Mesenchymal stem cell (in vitro differentiated cells and primary cell): ENCODE measurements around the gene SGK1.
"Not testable (repeated sequence)": the region's sequence is repeated elsewhere in the genome, so short reads cannot be mapped to it uniquely, and the experiment has no call there.

Source experiments
- DNase-seq: peaks from one replicate; pipeline ENCODE4 v3.0.0-alpha.2; 2013
- H2AFZ ChIP-seq: one replicate; pipeline ENCODE4 v1.6.1; 2013; ENCODE audit warnings: low read depth, mild to moderate bottlenecking, control low read depth, inconsistent platforms, low read length, moderate library complexity
- H2AK5ac ChIP-seq: 2 replicates; pipeline ENCODE4 v1.6.1; 2013; ENCODE audit warnings: low read length, moderate library complexity, mild to moderate bottlenecking, inconsistent platforms; ENCODE audit not compliant: severe bottlenecking
- H2BK120ac ChIP-seq: one replicate; pipeline ENCODE4 v1.6.1; 2013; ENCODE audit warnings: low read depth, mild to moderate bottlenecking, inconsistent platforms, low read length, moderate library complexity
- H2BK12ac ChIP-seq, 2 experiments: one replicate each; pipeline ENCODE4 v1.6.1; 2013; ENCODE audit warnings: inconsistent platforms in 2 of 2, low read length in 2 of 2, mild to moderate bottlenecking in 2 of 2, moderate library complexity in 2 of 2, control low read depth in 1 of 2
- H2BK15ac ChIP-seq: one replicate; pipeline ENCODE4 v1.6.1; 2013; ENCODE audit warnings: mild to moderate bottlenecking, low read depth, inconsistent platforms; ENCODE audit not compliant: poor library complexity, severe bottlenecking
- H2BK5ac ChIP-seq: 2 replicates; pipeline ENCODE4 v1.6.1; 2013; ENCODE audit warnings: low read depth, mild to moderate bottlenecking, low read length, control low read depth, inconsistent platforms; ENCODE audit not compliant: poor library complexity, severe bottlenecking
- H3K14ac ChIP-seq, 2 experiments: one replicate each; pipeline ENCODE4 v1.6.1; 2013; ENCODE audit warnings: inconsistent platforms in 2 of 2, low read length in 2 of 2, control low read depth in 1 of 2, mild to moderate bottlenecking in 1 of 2, moderate library complexity in 1 of 2
- H3K18ac ChIP-seq, 2 experiments: one replicate each; pipeline ENCODE4 v1.6.1; 2013; ENCODE audit warnings: inconsistent platforms in 2 of 2, low read length in 2 of 2, control low read depth in 1 of 2, low read depth in 1 of 2, mild to moderate bottlenecking in 1 of 2
- H3K23ac ChIP-seq, 2 experiments: one replicate each; pipeline ENCODE4 v1.6.1; 2013; ENCODE audit warnings: inconsistent platforms in 2 of 2, low read length in 2 of 2, mild to moderate bottlenecking in 2 of 2, moderate library complexity in 2 of 2, control low read depth in 1 of 2
- H3K27ac ChIP-seq: 2 replicates; pipeline ENCODE4 v1.5.1; 2013; ENCODE audit warnings: mild to moderate bottlenecking, moderate library complexity, low read length, control low read depth, inconsistent platforms; ENCODE audit not compliant: poor library complexity, severe bottlenecking
- H3K27me3 ChIP-seq, 2 experiments: 2 replicates each; pipeline versions ENCODE4 v1.6.1 to v1.7.0; 2013; ENCODE audit warnings: low read length in 2 of 2, mild to moderate bottlenecking in 2 of 2, moderate library complexity in 2 of 2, control low read depth in 1 of 2, inconsistent platforms in 1 of 2; ENCODE audit not compliant: control insufficient read depth in 1 of 2, insufficient read depth in 1 of 2
- H3K36me3 ChIP-seq, 2 experiments: 2 replicates each; pipeline versions ENCODE4 v1.6.1 to v1.7.0; 2013; ENCODE audit warnings: low read length in 2 of 2, control low read depth in 1 of 2, inconsistent platforms in 1 of 2, low read depth in 1 of 2, mild to moderate bottlenecking in 1 of 2; ENCODE audit not compliant: insufficient read depth in 2 of 2, control insufficient read depth in 1 of 2
- H3K4ac ChIP-seq, 2 experiments: one replicate each; pipeline ENCODE4 v1.6.1; 2013; ENCODE audit warnings: inconsistent platforms in 2 of 2, low read length in 2 of 2, mild to moderate bottlenecking in 2 of 2, moderate library complexity in 2 of 2, control low read depth in 1 of 2, low read depth in 1 of 2
- H3K4me1 ChIP-seq: 2 replicates; pipeline ENCODE4 v1.6.1; 2013; ENCODE audit warnings: low read depth, low read length, control low read depth; ENCODE audit not compliant: control insufficient read depth, insufficient read depth
- H3K4me2 ChIP-seq: 2 replicates; pipeline ENCODE4 v1.6.1; 2013; ENCODE audit warnings: low read length, mild to moderate bottlenecking, inconsistent platforms; ENCODE audit not compliant: poor library complexity, severe bottlenecking
- H3K4me3 ChIP-seq, 2 experiments: 2 replicates each; pipeline versions ENCODE4 v1.5.1 to v1.7.0; 2013; ENCODE audit warnings: low read length in 2 of 2, mild to moderate bottlenecking in 2 of 2, control low read depth in 1 of 2, low read depth in 1 of 2; ENCODE audit not compliant: insufficient read depth in 1 of 2
- H3K79me1 ChIP-seq: replicated peaks from 2 replicates; pipeline ENCODE4 v1.6.1; 2013; ENCODE audit warnings: mild to moderate bottlenecking, control low read depth, low read length, inconsistent platforms; ENCODE audit not compliant: poor library complexity, severe bottlenecking
- H3K9ac ChIP-seq: 2 replicates; pipeline ENCODE4 v1.7.0; 2013; ENCODE audit warnings: mild to moderate bottlenecking, low read length, moderate library complexity
- H3K9me3 ChIP-seq: 2 replicates; pipeline ENCODE4 v1.7.0; 2013; ENCODE audit warnings: mild to moderate bottlenecking, low read length; ENCODE audit not compliant: control insufficient read depth
- H4K8ac ChIP-seq: one replicate; pipeline ENCODE4 v1.6.1; 2013; ENCODE audit warnings: inconsistent platforms, mild to moderate bottlenecking, low read length, moderate library complexity
- H4K91ac ChIP-seq: one replicate; pipeline ENCODE4 v1.6.1; 2013; ENCODE audit warnings: mild to moderate bottlenecking, low read length, inconsistent platforms
- WGBS: methylation state at CpG from one replicate; pipeline ENCODE4 v1.1.7; 2013; ENCODE audit warnings: mixed read lengths; 5-methylcytosine and 5-hydroxymethylcytosine counted together

Gene SGK1

DNA sequence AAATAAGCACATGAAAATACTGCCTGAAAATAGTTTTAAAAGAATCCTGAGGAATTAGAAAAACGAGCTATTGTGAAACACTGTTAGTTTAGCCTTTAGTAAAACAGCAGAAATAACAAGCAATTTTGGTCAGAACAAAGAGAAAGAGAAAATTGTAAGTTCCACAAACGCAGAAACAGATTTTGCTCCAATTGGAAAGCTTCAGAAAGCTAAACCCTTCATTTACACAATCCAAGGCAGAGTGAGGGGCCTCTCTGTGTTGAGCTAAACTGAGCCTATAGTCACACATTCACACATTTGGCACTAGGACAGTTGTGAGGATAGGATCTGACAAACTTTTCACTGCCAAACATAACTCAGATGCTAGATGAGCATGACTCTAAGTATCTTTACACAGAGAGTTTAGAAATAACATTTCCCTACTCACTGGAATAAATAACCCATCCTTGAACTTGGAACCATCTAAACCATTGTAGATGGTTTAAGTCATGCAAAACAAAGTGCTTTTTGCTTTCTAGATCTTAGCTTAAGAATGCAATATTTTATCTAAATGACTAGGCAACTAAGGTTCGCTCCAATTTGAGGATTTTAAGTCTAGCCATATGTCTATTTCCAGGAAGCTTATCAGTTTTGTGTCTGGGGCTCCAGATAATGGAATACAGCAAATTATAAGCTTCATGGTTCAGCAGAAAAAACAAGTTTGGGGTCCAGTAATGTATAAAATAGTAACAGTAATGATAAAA lies 122.6 kb downstream of the SGK1 start:
- H3K18ac ChIP-seq = no peak overlapping the region
- no peak overlapping the region for H3K14ac ChIP-seq
- no peaks in the 10 kb centered on the region for H3K79me1 ChIP-seq
- peak overlapping the region in 1 of 2 experiments; percentile 32 for H3K4me3 ChIP-seq
- H3K4ac ChIP-seq = no peak overlapping the region
- no peak overlapping the region for H2BK15ac ChIP-seq
- DNase-seq = peak; percentile 22
- no peak overlapping the region for H3K27ac ChIP-seq
- H3K9me3 ChIP-seq = no peaks in the 10 kb centered on the region
- H4K91ac ChIP-seq = no peak overlapping the region
- no peaks in the 10 kb centered on the region for H3K27me3 ChIP-seq
- H2BK120ac ChIP-seq = no peak overlapping the region
- H2AK5ac ChIP-seq = no peak overlapping the region
- H4K8ac ChIP-seq = no peak overlapping the region
- no peaks in the 10 kb centered on the region for H3K36me3 ChIP-seq
- H3K23ac ChIP-seq = no peak overlapping the region
- no peaks in the 10 kb centered on the region for H3K4me1 ChIP-seq
- no peak overlapping the region for H2AFZ ChIP-seq
- H3K4me2 ChIP-seq = no peak overlapping the region
- H2BK12ac ChIP-seq = no peak overlapping the region
- peak overlapping the region; percentile 77 for H3K9ac ChIP-seq
- H2BK5ac ChIP-seq = no peak overlapping the region
- WGBS = 79% methylated on average over 2 of the region's 3 CpGs

GRCh38 chr6:134193536-134194498 lies 124.1 kb downstream of the SGK1 start:
- Histone ChIP-seq H3K27ac (no peak overlapping the region), H2BK5ac (no peak overlapping the region), H3K9ac (no peak overlapping the region), H3K4me1 (no peaks in the 10 kb centered on the region), H3K23ac (no peak overlapping the region), H3K18ac (no peak overlapping the region), H4K91ac (no peak overlapping the region), H3K79me1 (no peaks in the 10 kb centered on the region), H3K9me3 (no peaks in the 10 kb centered on the region), H3K27me3 (no peaks in the 10 kb centered on the region), H3K36me3 (no peaks in the 10 kb centered on the region), H2AFZ (no peak overlapping the region), H3K4ac (no peak overlapping the region), H2BK120ac (no peak overlapping the region), H2BK12ac (no peak overlapping the region), H3K14ac (no peak overlapping the region), H4K8ac (no peak overlapping the region), H2BK15ac (no peak overlapping the region), H3K4me3 (no peak overlapping the region), H2AK5ac (no peak overlapping the region), H3K4me2 (no peak overlapping the region)
- 81% methylated on average over 4 of the region's 6 CpGs for WGBS
- no peak for DNase-seq

- not testable (repeated sequence) for H2BK5ac ChIP-seq, H3K4me1 ChIP-seq, H3K4me2 ChIP-seq, H4K91ac ChIP-seq, H3K18ac ChIP-seq, H3K27ac ChIP-seq, H4K8ac ChIP-seq, H3K79me1 ChIP-seq, H2AFZ ChIP-seq, H2BK120ac ChIP-seq, H3K27me3 ChIP-seq, H3K36me3 ChIP-seq, H3K4ac ChIP-seq, H3K14ac ChIP-seq, H3K23ac ChIP-seq, H3K9me3 ChIP-seq, H2BK12ac ChIP-seq, DNase-seq, H3K4me3 ChIP-seq, H3K9ac ChIP-seq, H2BK15ac ChIP-seq, H2AK5ac ChIP-seq
- 85% methylated on average over 8 of the region's 8 CpGs for WGBS
Measured at GRCh38 chr6:134192609-134193008, 125.3 kb downstream of the SGK1 start.

DNA sequence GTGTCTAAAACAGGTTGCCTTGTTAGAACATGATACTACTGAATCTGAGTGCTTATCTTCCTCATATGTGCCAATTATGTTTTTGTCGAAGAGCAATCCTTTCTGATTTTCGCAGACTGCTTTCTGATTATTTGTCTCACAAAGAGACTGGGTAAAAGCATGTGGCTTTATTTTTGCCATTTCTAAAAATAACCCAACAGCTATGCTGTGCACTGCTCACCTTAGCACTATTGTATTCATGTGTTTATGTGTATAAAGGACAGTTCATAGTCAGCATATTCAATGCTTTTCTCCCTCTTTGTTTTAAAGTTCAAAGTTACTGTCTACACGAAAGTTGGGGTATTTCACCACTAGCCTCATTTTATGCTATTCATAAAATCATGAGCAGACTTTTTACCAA lies 127.0 kb downstream of the SGK1 start:
- H3K4me3 ChIP-seq = no peak overlapping the region
- H3K27me3 ChIP-seq = no peaks in the 10 kb centered on the region
- H2BK120ac ChIP-seq = no peak overlapping the region
- no peak overlapping the region for H3K23ac ChIP-seq
- no peak overlapping the region for H3K9ac ChIP-seq
- no peak overlapping the region for H3K14ac ChIP-seq
- no peak overlapping the region for H2AFZ ChIP-seq
- H2BK15ac ChIP-seq = no peak overlapping the region
- no peak overlapping the region for H2AK5ac ChIP-seq
- H3K4me2 ChIP-seq = no peak overlapping the region
- no peaks in the 10 kb centered on the region for H3K4me1 ChIP-seq
- no peak overlapping the region for H2BK12ac ChIP-seq
- no peak overlapping the region for H4K91ac ChIP-seq
- no peak overlapping the region for H2BK5ac ChIP-seq
- H4K8ac ChIP-seq = no peak overlapping the region
- no peaks in the 10 kb centered on the region for H3K9me3 ChIP-seq
- 100% methylated on average over 1 of the region's 3 CpGs for WGBS
- no peak for DNase-seq
- no peak overlapping the region for H3K18ac ChIP-seq
- H3K79me1 ChIP-seq = no peaks in the 10 kb centered on the region
- no peak overlapping the region for H3K4ac ChIP-seq
- H3K36me3 ChIP-seq = no peaks in the 10 kb centered on the region
- H3K27ac ChIP-seq = no peak overlapping the region
